Mononuclear cell (primary cell): ENCODE data around the gene CKS1B. TPM values are rescaled to one million over a fixed set of nuclear protein-coding genes. Genes with fewer than 3 reads are reported as not detected.

Experiments
- H3K27me3 ChIP-seq: 2 replicates; pipeline ENCODE4 v1.6.0; 2011; ENCODE audit warnings: low read length, control low read depth; ENCODE audit not compliant: insufficient read depth
- H3K4me1 ChIP-seq: 2 replicates; pipeline ENCODE4 v1.5.1; 2011; ENCODE audit warnings: mild to moderate bottlenecking, low read length, control low read depth; ENCODE audit not compliant: insufficient read depth
- H3K4me3 ChIP-seq: 2 replicates; pipeline ENCODE4 v1.5.1; 2011; ENCODE audit warnings: mild to moderate bottlenecking, low read length, moderate library complexity
- H3K9me3 ChIP-seq: 2 replicates; pipeline ENCODE4 v1.5.1; 2011; ENCODE audit warnings: low read depth, mild to moderate bottlenecking, control low read depth, low read length
- total RNA-seq: library from RNA; depleted of rRNA; stranded (reverse); fragments of >200 nt; gene quantifications from one replicate; pipeline ENCODE4 v1.2.3, GENCODE V29; 2012

The CKS1B gene
- total RNA-seq, 1 donor, result 5.9 TPM

DNA sequence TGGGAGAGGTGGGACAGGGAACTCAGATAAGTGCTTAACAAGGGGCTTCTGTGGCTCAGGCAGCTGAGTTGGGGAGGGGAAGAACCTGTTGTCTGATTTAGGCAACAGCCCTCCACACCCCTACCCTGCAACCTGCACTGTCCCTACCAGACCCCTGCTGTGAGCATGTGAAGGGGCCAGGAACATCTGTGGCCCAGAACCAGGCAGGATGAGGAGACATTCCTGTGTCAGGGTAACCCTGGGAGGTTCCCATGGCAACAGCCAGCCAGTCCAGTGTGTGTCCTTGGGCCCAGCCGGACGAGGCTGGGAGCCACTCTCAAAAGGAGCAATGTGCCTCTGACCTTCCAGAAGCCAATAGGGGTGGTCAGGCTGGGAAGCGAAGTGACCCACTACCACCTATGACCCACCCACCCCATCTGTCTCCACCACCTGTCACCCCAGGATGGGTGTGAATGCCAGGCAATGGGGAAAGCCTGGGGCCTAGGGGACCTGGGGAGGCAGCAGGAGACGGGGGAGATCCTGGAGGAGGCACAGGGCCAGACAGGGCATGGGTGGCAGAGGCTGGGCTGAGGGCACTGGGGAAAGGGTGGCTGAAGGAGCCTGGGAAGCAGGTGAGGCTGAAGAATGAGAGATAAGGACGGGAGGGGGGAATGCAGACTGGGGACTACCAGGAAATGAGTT is 33.0 kb upstream of the CKS1B start:
- no peaks in the 10 kb centered on the region for H3K27me3 ChIP-seq
- no peaks in the 10 kb centered on the region for H3K9me3 ChIP-seq
- H3K4me1 ChIP-seq, result peaks cover 65% of the 10 kb centered on the region
- H3K4me3 ChIP-seq, result no peak overlapping the region

DNA sequence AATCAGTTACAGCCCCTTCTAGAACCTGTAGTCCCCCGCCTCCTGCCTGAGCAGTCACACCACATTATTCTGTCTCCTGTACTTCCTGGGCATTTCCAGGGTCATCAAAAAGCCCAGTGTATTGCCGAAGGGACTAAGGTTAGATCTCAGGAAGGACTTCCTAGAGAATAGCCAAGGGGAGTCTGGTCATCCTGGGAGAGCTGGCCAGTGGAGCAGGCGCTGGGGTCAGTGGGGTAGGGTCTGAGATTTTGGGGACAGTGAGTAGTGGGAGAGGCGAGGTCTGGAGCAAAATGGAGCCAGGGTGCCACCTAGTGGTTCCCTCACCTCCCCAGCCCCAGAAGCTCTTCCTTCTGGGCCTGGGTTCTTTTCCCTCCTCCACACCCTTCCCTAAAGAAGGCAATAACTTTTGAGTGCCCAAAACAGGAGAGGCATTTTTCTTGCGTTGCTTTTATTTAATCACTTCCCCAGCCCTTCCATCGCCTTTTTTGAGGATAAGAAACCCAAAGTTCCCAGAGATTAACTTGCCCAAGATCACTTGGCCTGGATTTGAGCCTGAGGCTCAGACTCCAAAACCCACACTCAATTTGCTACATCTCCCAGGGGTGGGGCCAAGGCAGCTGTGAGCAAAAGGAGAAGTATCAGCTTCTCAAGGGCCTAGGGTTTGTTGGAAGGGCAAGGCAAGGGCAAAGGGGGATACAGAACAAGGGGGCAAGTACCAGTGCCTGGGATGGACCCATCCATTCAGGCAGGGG is 30.7 kb upstream of the CKS1B start:
- no peaks in the 10 kb centered on the region for H3K9me3 ChIP-seq
- H3K4me1 ChIP-seq, result peaks cover 55% of the 10 kb centered on the region
- no peaks in the 10 kb centered on the region for H3K27me3 ChIP-seq
- no peak overlapping the region for H3K4me3 ChIP-seq

- no peak overlapping the region for H3K4me3 ChIP-seq
- H3K4me1 ChIP-seq, result peaks cover 55% of the 10 kb centered on the region
- no peaks in the 10 kb centered on the region for H3K9me3 ChIP-seq
- H3K27me3 ChIP-seq, result no peaks in the 10 kb centered on the region
Observed at GRCh38 chr1:154944401-154945159, 29.9 kb upstream of the CKS1B start.

GRCh38 chr1:154945160-154945961 is 29.1 kb upstream of the CKS1B start:
- Histone ChIP-seq H3K27me3 (no peaks in the 10 kb centered on the region), H3K9me3 (no peaks in the 10 kb centered on the region), H3K4me1 (peaks cover 50% of the 10 kb centered on the region), H3K4me3 (no peak overlapping the region)

DNA sequence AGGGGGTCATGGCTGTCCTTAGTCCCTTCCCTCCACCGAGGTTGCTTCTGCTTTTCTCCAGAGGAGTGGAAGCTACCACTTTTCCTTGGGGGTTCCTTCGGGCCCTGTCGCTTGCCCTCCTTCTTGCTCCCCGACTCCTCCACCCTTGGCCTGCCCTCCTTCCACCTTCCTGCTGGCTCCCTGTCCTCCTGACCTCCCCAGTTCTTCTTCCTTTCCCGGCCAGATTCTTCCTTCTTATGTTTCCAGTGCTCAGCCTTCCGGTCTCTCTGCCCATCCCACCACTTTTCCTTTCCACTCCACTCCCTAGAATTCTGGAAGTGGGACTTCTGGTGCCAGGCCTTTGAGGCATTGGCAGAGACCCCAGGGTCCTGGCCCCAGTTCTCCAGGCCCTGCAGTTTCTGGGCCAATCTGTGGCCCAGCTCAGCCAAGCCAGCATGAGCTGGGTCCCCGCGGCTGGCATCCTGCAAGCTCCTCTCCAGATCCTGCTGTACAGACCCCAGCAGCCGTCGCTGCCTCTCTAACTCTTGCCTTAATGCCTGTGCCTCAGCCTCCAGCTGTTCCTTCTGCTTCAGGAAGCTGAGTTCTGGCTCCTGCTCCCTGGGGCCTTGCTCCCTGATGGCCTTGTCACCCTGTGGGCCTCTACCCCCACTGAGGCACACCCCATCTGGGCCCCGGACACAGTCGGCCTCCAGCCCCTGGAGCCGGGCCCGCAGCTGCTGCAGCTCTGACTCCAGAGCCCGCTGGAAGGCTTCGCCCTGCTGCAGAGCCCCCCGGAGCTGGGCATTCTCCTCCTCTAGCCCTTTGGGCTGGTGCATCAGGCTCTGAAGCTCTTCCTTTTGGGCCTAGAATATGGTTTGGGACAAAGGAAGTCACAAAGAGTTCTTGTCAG is 28.3 kb upstream of the CKS1B start:
- Histone ChIP-seq H3K9me3 (no peaks in the 10 kb centered on the region), H3K4me3 (no peak overlapping the region), H3K4me1 (peaks cover 50% of the 10 kb centered on the region), H3K27me3 (no peaks in the 10 kb centered on the region)

- H3K4me1 ChIP-seq, result peaks cover 50% of the 10 kb centered on the region
- no peaks in the 10 kb centered on the region for H3K27me3 ChIP-seq
- H3K9me3 ChIP-seq, result no peaks in the 10 kb centered on the region
- no peak overlapping the region for H3K4me3 ChIP-seq
Observed at GRCh38 chr1:154948079-154948478, 26.4 kb upstream of the CKS1B start.

DNA sequence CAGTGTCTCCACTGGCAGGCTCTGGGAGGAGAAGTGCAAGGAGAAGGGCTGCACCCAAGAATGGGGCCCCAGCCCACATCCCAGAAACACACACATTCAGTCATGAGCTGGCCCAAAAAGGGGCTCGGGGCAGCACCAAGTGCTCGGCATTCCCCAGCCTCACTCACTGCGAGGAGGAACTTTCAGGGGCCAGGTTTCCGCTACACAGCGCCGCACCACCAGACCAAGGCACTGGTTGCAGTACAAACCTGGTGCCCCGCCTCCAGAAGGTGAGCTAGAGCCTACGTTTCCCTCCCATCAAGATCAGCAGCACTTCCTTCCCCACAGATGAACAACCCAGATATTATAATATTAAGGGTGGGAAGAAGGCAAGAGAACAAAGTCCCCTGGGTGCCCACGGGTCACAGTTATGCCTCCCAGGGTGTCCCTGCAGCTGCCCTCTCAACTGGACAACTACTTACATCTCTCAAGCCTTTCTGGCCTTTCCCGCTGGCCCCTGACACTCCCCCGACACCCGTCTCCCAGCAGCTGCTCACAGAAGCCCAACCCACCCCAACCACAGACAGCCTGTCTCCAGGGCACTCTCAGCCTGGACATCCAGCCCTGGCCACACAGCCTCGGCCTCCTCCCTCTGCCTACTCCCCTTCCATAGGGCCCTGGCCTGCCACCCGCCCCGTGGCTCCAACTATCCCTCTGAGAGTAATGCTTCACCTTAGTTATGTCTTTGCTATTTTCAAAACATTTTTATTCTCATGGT is 22.4 kb upstream of the CKS1B start:
- H3K9me3 ChIP-seq, result no peaks in the 10 kb centered on the region
- H3K4me1 ChIP-seq, result peaks cover 65% of the 10 kb centered on the region
- H3K4me3 ChIP-seq, result no peak overlapping the region
- H3K27me3 ChIP-seq, result no peaks in the 10 kb centered on the region

DNA sequence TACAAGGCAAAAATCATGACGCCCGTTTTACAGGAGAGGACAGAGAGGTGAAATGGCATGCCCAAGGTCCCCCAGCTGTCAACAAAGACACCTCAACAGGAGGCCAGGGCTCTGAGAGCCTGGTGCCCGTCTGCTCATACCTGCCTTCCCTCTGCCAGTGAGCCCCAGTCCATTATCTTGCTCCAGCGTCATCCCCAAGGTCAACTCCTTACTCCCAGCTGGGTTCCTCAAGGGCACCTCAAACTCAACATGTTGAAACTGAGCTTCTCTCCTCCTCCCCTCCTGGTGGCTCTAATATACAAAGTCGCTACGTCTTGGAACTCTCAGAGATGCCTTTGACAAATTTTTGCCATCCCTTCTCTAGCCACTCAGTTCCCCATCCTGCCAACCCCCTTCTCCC is 21.8 kb upstream of the CKS1B start:
- peaks cover 66% of the 10 kb centered on the region for H3K4me1 ChIP-seq
- H3K4me3 ChIP-seq, result no peak overlapping the region

GRCh38 chr1:154953611-154954038 is 20.9 kb upstream of the CKS1B start:
- Histone ChIP-seq H3K4me3 (no peak overlapping the region), H3K4me1 (peaks cover 70% of the 10 kb centered on the region), H3K27me3 (no peaks in the 10 kb centered on the region), H3K9me3 (no peaks in the 10 kb centered on the region)

More for the DNA sequence above, 21.8 kb upstream of the CKS1B start:
- Histone ChIP-seq H3K9me3 (no peaks in the 10 kb centered on the region), H3K27me3 (no peaks in the 10 kb centered on the region)

- Histone ChIP-seq H3K27me3 (no peaks in the 10 kb centered on the region), H3K9me3 (no peaks in the 10 kb centered on the region), H3K4me1 (peaks cover 71% of the 10 kb centered on the region), H3K4me3 (peak overlapping the region; percentile 78)
Observed at GRCh38 chr1:154954541-154954940, 19.9 kb upstream of the CKS1B start.

DNA sequence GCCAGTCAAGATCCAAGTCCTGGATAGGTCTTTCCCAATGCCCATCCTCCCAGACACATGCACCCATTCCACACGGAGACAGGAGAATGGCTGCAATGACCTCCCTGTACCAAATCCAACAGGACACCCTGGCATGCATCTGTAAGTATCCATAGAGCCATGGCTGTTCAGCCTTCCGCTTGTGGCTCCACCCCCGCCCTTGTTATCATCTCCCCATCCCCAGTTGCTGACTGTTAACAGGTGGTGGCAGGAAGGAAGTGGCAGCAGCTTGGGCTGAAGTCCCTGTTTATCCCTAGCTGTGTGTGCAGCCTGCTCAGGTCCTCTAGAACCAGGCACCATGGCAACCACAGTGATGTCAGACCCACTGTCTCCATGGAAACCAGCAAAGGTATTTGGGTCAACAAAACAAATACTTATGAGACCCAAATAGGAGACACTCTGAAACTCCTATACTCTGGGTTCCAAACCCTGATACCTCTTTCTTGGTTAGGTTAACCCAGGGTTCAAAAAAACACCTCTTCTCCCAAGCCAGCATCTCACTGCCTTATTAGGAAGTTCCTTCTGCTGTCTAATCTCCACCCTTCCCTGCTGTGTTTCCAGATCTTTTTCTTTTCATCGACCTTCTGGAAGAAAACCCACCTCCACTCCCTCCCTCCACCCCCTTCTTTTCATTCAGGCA is 19.3 kb upstream of the CKS1B start:
- Histone ChIP-seq H3K27me3 (no peaks in the 10 kb centered on the region), H3K9me3 (no peaks in the 10 kb centered on the region), H3K4me3 (peak overlapping the region; percentile 78), H3K4me1 (peaks cover 77% of the 10 kb centered on the region)

DNA sequence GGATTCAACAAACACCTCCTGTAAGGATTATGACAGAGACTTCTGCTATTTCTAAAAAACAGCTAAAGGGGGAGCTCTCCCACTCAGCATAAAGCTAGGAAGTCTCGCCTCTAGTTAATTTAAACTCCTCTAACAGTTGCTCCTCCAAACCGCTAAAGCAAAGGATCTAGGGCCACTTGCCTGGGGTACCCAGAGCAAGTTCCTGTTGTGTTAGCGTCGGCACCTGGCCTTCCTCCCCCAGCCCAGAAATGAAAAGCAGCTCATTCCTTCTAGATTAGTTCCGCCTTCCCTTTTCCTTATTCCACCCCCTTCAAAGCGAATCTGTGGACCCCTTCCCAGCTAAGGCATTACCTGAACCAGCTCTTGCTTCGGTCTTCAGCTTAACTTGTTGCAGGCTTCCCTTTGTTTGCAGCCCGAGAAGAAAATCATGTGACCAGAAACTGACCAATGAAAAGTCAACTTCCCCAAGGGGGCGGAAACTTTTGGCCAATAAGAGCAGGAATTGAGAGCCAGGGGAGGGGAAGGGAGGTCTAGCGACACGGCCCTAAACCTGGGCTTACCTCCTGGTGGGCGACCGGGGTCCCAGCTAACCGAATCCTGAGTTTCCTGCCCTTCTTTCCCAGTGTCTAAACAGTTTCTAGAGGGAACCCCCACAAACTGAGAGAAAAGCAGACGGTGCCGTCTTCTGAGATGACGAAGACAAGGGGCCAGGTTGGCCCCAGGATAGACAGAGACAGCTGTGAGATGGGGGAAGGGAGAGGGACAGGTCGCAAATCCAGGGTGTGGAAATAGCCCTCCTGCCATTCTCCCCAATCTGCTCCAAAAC is 18.6 kb upstream of the CKS1B start, which contains the start of gene PBXIP1:
PBXIP1 (minus strand) TSS at position 382 of the 826 bp plus-strand sequence. CDS start 2,378 bp downstream, outside the sequence.
- no peaks in the 10 kb centered on the region for H3K9me3 ChIP-seq
- H3K4me3 ChIP-seq, result peak within 1 kb of the TSS; percentile 78
- H3K4me1 ChIP-seq, result peaks cover 77% of the 10 kb centered on the region
- H3K27me3 ChIP-seq, result no peaks in the 10 kb centered on the region
